HuH-7.5 (cell line): Measurements from ENCODE around the gene OVOL3.
"Not testable (repeated sequence)": the region's sequence is repeated elsewhere in the genome, so short reads cannot be mapped to it uniquely, and the experiment has no call there.

Experiments used
- DNase-seq: peaks from one replicate; pipeline ENCODE4 v3.0.0; 2011; ENCODE audit warnings: low spot score

Gene OVOL3

DNA sequence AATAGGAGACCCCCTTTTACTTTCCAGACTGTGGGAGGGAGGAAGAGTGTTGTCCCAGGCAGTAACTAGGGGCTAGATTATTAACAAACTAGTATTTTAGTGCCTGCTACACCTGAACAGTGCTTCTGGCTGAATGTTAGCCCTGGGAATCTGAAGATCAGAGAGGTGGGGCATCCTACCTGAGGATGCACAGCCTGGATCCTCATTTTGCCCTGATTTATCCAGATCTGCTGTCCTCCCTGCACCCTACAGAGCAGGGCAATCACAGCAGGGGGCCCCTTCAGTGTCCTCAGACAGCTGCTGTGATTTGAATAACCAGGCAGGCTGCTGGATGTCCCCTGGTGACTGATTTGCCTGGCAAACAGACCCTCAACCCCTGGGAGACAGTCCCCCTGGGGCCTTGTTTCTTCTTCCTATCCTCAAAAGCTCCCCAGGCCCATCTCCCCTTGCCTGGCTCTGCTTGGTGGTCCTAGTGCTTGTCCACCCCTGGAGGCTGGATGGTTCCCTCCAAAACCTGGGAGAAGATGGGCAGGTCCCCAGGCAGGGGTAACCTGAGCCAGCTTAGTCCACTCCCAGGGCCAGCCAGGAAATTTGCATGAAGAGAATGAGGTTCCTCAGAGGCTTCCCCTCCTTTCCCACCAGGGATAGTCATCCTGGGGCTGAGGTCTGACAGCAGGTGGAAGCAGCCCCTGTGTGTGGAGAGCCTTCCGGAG is at the start of gene OVOL3:
Gene OVOL3 (plus strand): TSS at position 657 of the 713 bp plus-strand sequence. CDS start 60 bp downstream, outside the sequence.
- no peak for DNase-seq

DNA sequence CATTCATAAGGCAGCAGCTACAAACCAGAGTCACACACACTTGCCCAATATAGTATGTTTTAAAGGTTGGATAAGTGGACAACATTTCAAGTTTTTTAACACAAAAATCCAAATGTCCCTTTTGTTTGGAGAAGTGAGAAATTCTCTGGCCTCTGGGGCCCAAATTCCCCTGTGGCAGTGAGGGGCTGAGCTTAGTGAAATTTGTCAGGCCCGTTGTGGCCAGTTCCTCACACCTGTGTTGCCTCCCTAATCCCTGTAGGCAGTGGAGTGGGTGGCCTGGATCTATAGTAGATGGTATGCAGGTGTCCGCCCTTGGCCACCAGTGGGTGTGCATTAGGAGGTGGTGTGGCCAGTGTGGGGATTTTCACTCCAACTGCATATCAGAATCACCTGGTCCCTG is 49.6 kb upstream of the OVOL3 start:
- no peak for DNase-seq

DNA sequence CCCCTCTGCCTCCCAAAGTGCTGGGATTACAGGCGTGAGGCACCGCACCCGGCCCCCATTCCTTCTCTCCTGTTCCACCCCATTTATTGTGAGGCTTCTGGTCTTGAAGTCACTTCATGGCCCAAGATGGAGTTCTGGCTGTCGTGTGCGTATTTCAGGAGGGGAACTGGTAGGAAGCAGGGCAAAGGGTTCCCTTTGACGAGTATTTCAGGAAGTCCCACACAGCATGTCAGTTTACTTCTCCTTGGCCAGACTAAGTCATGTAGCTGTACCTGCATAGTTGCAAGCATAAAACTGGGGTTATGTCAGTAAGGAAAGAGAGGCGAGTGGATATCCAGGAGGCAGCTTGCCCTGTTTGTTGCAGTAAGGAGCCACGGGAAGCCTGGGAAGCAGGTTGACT is 46.1 kb upstream of the OVOL3 start:
- no peak for DNase-seq

DNA sequence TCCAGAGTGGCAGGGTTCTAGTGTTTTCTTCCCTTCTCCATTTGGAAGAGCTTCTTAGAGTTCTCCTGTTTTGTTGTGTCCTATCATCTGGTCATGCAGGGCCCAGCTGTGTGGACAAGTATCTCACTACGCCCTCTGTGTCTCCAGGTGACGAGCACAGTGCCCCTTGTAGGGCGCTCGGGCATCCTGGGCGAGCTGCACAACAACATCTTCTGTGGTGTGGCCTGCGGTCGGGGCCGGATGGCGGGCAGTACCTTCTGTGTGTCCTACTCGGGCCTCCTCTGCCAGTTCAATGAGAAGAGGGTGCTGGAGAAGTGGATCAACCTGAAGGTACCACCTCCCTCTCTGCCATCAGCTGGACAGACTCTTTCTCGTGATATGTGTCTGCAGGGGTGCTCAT is 43.3 kb upstream of the OVOL3 start:
- DNase-seq, result no peak

DNA sequence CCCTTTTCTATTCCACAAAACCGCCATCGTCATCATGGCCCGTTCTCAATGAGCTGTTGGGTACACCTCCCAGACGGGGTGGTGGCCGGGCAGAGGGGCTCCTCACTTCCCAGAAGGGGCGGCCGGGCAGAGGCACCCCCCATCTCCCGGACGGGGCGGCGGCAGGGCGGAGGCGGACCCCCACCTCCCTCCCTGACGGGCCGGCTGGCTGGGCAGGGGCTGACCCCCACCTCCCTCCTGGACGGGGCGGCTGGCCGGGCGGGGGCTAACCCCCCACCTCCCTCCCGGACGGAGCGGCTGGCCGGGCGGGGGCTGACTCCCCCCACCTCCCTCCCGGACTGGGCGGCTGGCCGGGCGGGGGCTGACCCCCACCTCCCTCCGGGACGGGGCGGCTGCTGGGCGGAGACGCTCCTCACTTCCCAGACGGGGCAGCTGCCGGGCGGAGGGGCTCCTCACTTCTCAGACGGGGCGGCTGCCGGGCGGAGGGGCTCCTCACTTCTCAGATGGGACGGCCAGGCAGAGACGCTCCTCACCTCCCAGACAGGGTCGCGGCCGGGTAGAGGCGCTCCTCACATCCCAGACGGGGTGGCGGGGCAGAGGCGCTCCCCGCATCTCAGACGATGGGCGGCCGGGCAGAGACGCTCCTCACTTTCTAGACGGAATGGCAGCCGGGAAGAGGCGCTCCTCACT is 42.0 kb upstream of the OVOL3 start:
- DNase-seq, result not testable (repeated sequence)

DNA sequence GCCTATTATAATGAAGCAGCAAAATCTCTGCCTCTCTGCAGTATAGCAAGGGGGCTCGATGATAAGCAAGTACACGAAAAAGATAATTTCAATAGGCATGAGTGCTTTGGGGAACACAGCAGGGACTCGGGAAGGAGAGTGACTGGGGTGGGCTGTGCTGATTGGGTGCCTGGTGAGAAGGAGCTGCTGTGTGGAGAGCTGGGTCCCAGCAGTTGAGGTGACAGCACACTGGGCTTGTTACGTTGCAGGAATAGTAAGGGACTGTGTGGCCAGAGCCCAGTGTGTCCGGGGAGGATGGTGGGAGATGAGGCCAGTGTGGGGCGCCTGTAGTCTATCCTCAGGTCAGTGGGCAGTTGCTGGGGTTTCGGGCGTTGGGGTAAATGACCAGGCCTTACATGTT is 38.9 kb upstream of the OVOL3 start:
- no peak for DNase-seq

DNA sequence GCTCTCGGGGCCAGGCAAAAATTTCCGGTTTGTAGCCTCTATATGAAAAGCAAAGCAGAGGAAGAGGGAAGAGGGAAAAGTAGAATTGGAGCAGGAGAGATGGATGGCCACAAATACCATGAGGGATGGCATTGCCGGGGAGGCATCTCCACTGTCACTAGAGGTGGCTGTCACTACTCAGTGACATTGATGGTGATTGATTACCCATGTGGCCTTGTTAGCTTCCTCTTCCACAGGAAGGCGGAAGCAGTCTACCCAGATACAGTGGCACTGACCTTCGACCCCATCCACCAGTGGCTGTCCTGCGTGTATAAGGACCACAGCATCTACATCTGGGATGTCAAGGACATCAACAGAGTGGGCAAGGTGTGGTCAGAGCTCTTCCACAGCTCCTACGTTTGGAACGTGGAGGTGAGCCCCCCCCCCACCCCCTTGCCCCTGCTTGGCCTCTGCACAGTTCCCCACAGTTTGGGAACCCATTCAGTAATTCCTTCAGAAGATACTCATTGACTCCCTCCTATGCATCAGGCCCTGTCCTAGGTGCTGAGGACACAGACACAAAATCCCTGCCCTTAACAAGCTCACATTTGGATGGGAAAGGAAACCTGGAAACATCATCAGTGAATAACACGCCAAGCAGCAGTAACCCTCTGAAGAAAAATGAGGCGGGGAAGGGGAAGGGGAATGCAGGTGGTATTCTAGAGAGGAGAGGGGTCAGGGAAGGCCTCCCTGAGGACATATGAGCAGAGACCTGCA is 37.6 kb upstream of the OVOL3 start:
- no peak for DNase-seq

DNA sequence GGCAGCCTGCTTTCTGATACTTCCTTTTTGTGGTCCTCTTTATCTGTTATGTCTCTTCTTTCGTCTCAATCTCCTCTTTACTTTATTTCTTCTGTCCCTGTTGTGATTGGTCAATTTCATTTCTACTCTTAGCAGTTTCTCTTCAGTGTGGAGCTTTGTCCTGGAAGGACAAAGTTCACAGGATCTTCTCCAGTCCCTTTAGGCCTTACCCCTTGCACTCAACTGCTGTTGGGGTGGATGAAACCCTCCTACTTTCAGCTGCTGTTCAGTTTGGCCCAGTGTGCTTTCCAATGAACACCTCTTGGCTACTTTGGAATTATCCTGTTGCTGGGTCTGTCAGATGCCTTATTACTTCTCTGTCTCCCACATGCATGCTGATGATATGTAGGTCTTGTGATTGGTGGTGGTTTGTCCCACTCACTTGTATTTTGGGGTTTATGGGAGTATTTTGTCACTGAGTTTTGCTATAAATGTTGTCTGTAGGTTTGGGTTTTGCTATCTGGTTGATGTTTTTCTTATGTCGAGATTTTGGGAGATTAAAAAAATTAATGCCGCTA is 31.5 kb upstream of the OVOL3 start:
- DNase-seq, result no peak

DNA sequence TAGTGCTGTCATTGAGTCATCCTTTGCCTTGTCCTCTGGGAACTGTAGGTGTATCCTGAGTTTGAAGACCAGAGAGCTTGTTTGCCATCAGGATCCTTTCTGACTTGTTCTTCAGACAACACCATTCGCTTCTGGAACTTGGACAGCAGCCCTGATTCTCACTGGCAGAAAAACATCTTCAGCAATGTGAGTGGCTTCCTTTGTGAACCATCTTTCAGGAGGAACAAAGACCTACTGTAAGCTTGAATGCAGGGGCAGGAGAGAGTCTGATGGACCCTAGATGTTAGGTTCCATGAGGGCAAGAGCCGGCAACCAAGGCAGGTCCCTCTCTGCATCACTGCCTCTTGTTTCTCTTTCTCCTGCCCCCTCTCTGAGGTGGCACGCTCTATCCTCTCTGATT is 29.6 kb upstream of the OVOL3 start:
- no peak for DNase-seq

DNA sequence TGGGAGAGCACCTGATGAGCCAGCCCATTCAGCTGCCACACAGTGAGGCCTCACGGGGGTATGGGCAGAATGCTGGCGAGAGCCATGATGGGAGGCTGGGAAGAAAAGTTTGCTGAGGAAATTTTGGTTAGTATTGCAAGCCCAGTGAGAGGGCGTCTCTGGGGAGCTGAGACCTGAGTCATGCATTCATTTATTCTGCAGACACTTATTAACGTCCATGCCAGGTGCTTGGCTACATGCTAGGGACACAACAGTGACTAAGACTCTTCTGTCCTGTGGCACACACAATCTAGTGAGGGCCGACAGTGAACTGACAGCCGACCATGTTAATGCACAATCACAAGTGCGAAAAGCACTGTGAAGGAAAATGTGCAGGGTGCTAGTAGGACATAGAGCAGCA is 29.0 kb upstream of the OVOL3 start:
- no peak for DNase-seq

DNA sequence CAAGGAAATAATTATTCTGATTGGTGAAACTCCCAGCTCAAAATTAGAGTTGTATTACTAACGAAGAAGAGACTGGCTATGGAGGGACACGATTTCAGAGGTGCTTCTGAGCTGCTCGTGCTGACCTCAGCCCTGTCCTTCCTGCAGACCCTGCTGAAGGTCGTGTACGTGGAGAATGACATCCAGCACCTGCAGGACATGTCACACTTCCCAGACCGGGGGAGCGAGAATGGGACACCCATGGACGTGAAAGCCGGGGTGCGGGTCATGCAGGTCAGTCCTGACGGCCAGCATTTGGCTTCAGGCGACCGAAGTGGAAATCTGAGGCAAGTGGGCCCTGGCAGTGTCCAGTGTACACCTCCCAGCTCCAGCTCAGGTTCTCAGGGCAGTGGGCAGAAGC is 28.0 kb upstream of the OVOL3 start:
- DNase-seq, result no peak

DNA sequence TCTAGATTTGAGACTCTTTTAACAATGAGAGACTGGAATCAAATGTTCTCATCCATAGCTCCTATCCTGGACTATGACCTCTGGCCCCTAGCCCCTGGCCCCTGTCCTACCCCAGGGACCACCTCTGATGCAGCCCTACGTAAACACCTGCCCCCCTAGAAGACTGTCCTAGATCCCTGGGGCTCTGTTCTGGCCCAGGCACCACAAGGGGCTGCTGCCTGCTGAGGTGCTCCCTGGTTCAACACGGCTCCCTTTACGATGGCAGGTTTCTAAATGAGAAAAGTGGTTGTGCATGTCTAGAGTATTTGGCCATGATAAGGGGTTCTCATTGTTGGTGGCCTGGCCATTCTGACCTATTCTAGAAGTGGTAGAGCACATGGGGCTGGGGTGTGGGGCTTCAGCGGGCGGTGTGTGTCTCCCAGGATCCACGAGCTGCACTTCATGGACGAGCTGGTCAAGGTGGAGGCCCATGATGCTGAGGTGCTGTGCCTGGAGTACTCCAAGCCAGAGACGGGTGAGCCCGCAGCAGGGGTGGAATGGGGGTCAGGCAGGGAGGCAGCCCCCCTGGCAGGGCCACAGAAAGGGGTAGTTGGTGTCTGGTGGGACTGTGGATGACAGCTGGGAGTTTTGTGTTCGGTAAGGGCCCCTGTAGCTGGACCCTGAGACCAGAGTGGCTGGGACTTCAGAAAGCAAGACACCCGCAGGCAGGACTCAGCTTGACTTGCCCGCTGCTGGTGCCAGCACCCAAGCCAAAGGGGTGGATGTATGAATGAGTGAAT is 26.5 kb upstream of the OVOL3 start:
- no peak for DNase-seq

DNA sequence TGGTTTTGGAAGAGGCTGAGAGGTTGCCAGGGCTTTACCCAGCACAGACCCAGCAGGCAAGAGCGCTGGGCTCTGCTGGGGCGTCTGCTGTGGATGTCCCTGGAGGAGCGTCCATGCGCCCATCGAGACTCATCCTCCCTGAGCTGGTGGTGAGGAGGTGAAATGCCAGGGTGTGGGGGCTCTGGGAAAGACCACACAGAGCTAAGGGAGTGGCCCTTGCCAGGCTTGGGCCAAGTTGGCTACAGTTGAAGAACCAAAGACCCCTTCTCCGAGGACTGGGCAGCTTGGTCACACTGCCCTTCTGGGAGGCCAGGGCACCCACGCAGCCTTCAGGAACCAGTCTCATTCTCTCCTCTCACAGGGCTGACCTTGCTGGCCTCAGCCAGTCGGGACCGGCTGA is 24.6 kb upstream of the OVOL3 start:
- DNase-seq, result no peak

DNA sequence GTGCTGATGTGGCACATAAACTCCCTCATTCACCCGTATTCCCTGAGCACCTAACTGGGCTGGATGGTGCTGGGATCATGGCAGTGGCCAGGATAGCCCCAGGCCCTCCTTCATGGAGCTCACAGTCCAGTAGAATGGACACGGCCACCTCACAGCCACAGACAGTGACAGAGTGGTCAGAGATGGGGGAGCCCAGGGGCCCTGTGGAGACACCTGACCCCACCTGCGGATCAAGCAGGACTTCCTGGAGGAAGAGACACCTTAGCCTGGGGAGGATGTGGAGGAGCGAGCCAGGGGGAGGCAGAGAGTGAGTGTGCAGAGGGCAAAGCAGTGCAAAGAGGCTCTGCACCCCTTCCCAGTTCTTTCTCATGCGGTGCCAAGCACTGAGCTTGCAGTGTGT is 21.1 kb upstream of the OVOL3 start:
- no peak for DNase-seq

DNA sequence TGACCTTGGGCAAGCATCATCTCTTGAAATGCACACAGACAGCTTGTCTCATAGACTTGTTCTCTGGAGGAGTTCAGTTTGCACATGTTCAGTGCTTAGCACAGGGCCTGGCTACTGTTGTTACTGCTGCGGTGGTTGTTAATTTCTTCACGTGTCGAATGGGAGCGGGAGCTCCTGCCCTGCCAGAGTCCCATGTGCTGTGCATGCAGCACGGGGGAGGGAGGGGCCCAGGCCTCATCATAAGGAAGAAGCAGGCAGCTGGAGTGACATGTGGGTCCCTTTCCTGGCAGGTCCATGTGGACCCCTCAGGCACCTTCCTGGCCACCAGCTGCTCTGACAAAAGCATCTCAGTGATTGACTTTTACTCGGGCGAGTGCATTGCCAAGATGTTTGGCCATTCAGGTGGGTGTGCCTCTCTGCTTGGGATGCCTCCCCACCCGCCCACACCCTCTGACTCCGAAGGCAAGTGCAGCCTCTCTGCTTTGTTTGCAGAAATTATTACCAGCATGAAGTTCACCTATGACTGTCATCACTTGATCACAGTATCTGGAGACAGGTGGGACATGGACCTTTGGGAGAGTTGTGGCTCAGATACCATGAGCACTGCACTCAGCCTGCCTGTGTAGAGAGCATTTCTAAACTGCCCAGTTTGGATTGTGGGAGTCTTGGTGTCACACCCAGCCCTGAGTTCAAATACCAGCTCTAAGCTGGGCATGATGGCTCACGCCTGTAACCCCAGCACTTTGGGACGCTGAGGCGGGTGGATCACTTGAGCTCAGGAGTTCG is 19.8 kb upstream of the OVOL3 start:
- no peak for DNase-seq

DNA sequence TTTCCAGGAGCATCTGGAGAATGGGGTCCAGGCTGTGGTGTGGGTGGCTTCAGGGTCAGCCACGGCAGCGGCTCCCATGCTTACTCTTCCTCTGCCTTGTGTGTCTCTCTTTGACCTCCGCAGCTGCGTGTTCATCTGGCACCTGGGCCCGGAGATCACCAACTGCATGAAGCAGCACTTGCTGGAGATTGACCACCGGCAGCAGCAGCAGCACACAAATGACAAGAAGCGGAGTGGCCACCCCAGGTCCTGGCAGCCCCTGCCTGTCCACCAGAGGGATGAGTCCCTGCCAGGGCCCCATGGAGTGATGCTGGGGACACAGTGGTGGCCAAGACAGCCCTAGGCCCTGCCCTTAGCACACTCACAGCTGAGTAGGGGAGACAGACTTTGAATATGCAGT is 18.4 kb upstream of the OVOL3 start:
- DNase-seq, result no peak

DNA sequence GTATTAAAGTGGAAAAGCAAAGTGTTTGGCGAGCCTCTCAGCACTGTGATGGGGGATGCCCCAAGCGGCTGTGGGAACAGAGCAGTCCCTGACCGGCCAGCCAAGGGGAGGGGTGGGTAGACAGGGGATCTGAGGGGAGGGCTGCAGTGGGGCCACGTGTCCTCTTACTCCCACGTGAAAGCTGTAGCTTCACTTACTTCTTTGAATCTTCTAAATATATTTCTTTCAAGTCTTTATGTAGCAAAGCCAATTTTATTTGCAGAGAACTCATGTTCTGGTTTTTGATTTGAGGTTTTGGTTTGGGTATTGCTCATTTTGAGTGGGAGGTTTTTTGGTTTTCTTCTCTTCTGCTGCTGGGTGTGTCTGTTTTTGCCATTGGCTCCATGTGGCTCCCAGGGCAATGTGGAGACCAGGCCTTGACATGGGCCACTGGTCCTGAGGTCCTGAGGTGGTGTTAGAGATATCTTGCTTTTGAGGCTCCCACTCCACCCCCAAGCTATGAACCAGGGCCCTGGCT is 17.7 kb upstream of the OVOL3 start:
- no peak for DNase-seq

DNA sequence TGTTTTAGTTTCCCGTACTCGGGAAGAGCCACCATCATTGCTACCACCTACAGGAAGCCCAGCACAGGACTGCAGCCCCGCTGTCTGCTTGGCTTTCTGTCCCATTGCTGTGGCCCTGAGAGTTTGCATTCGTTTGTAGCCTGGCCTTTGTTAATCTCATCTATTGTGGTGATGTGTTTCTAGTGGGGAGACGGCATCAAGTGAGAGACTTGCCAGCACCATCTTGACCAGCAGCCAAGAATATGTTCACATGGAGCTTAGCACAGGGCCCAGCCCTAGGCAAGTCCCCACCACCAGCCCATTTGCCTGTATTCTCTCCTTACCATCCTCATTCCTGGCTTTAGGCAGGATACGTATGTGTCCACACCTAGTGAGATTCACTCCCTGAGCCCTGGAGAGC is 17.3 kb upstream of the OVOL3 start:
- DNase-seq, result no peak

DNA sequence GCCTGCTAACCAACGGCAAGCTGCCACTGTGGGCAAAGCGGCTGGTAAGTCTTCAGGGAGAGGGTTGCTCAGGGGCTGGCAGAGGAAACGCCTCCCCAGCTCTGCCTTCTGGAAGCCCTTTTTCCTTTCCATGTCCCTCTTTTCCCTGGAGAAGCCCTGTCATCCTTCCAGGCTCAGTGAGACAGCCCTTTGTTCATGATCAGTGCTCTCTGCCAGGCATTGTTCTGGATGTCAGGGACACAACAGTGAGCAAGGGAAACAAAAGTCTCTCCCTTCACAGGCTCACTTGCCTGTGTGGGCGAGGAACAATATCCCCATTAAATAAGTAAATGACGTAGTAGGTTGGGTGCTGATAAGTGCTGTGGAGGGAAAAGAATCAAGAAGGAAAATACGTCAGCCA is 13.9 kb upstream of the OVOL3 start:
- no peak for DNase-seq

DNA sequence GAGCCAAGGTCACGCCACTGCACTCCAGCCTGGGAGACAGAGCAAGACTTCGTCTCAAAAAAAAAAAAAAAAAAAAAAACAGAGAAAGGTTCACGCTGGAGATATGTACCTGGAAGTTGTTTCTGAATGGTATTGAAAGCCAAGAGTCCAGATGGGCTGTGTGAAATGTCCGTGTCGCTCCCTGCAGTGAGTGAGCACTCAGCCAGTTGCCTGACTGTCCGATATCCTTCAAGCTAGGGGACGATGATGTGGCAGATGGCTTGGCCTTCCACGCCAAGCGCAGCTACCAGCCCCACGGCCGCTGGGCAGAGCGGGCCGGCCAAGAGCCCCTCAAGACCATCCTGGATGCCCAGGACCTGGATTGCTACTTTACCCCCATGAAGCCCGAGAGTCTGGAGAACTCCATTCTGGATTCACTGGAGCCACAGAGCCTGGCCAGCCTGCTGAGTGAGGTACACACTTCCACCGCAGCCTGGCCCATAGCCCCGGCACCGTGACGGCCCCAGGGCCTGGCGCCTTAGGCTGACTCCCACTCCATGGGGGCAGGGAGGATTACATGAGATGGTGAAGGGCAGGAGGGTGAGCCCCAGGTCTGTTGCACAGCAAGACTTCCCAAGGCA is 11.7 kb upstream of the OVOL3 start:
- DNase-seq, result no peak

DNA sequence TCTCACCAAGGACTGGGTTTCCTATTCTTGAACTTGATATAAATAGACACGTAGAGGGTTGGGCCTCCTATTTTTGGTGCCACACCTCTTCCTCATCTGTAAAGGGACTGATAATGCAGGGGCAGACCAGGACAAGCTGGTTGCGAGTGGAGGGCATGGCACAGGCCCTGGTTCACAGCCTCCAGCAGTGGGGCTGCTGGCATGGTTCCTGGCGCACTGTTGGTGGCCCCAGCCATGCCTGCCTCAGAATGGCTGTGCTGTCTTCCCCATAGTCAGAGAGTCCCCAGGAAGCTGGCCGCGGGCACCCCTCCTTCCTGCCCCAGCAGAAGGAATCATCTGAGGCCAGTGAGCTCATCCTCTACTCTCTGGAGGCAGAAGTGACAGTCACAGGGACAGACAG is 10.5 kb upstream of the OVOL3 start:
- peak; percentile 6 for DNase-seq
